EH (cell line): ENCODE results near the gene LILRB2.
A peak's percentile ranks its signal among the peaks of the same experiment; 100 is the strongest.
"Not testable (repeated sequence)": the region's sequence is repeated elsewhere in the genome, so short reads cannot be mapped to it uniquely, and the experiment has no call there.

Experiments
- DNase-seq: peaks from one replicate; pipeline ENCODE4 v3.0.0-alpha.2; 2015; ENCODE audit warnings: low read depth

The LILRB2 gene

GRCh38 chr19:54240372-54241336 is 40.3 kb downstream of the LILRB2 start:
- DNase-seq: not testable (repeated sequence)

- not testable (repeated sequence) for DNase-seq
Observed at GRCh38 chr19:54239491-54240371, 41.2 kb downstream of the LILRB2 start.

- DNase-seq: no peak
Observed at GRCh38 chr19:54233941-54234340, 47.0 kb downstream of the LILRB2 start.

- DNase-seq: peak; percentile 78
Observed at GRCh38 chr19:54231077-54231931, 49.6 kb downstream of the LILRB2 start.

- no peak for DNase-seq
Observed at GRCh38 chr19:54230031-54230430, 50.9 kb downstream of the LILRB2 start.

GRCh38 chr19:54229146-54229545 is 51.8 kb downstream of the LILRB2 start:
- no peak for DNase-seq

GRCh38 chr19:54224619-54225018 is 56.3 kb downstream of the LILRB2 start:
- DNase-seq: not testable (repeated sequence)

GRCh38 chr19:54223937-54224281 is 57.0 kb downstream of the LILRB2 start:
- DNase-seq: not testable (repeated sequence)
